Fibroblast of skin of left quadriceps (primary cell): Measurements from ENCODE around the gene SHANK3.

Source experiments
- DNase-seq, 2 experiments: peaks; one replicate each; pipeline ENCODE4 v3.0.0-alpha.2; 2013; ENCODE audit warnings: low read depth in 2 of 2

SHANK3 gene

DNA sequence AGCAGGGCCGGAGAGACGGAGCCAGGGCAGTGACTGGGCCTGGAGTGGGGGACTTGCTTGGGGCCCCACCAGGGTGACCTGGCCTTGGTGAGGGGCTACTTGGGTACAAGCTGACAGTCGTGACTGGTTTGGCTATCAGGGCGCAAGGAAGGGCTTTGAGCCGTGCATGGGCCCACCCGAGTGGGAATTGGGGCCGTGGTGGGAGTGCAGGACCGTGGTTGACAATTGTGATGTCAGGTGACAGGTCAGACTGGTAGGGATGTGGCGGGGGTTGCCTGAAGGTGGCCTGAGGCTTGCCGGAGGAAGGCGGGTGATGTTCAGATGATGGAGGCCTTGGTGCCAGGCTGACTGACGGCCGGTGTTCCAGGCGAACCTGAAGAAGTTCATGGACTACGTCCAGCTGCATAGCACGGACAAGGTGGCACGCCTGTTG lies 5.6 kb downstream of the SHANK3 start:
- DNase-seq, result no peak

GRCh38 chr22:50678651-50679521 lies 6.3 kb downstream of the SHANK3 start:
- DNase-seq, result no peak

GRCh38 chr22:50683086-50683993 lies 10.7 kb downstream of the SHANK3 start:
- no peak for DNase-seq

DNA sequence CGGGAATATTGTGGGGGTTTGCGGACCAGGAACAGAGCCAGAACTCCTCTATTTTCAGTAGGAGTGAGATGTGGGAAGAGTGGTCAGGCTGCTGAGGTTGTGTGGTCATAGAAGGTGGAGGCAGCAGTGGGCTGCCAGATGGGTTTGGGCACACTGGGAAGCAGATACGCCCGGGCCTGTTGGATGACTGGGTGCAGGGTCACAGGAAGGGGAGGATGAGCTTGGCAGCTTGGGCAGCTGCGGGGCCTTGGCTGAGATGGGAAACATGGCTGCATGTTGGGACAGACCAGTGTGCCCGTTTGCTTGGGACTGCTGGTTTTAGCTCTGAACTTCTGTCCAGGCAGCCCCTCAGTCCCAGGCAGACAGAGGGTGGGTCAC lies 11.4 kb downstream of the SHANK3 start:
- no peak for DNase-seq

DNA sequence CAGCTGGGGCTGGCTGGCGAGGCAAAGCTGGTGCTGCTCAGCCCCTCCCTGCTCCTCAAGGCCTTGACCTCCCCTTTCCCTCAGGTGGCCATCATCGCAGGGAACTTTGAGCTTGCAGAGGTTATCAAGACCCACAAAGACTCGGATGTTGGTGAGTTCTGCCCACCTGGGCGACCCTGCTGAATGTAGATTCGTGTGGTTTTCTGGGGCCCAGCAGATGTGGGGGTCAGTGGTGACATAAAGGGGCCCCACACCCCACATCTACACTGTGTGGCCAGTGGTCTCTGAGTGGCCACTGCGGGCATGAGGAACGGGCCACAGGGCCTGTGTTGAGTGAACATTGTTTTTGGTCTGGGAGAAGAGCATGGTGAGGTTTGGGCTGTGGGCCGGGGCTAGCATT lies 11.9 kb downstream of the SHANK3 start:
- no peak for DNase-seq

GRCh38 chr22:50684986-50685385 lies 12.4 kb downstream of the SHANK3 start:
- peak; percentile 20 to 23 for DNase-seq

GRCh38 chr22:50686794-50687193 lies 14.2 kb downstream of the SHANK3 start:
- no peak for DNase-seq

GRCh38 chr22:50687829-50688228 lies 15.2 kb downstream of the SHANK3 start:
- no peak for DNase-seq

GRCh38 chr22:50688448-50688847 lies 15.8 kb downstream of the SHANK3 start:
- no peak for DNase-seq

GRCh38 chr22:50691521-50691920 lies 18.9 kb downstream of the SHANK3 start:
- no peak for DNase-seq

GRCh38 chr22:50693462-50693861 lies 20.8 kb downstream of the SHANK3 start:
- no peak for DNase-seq

- DNase-seq, result no peak
Measured at GRCh38 chr22:50694099-50694605, 21.5 kb downstream of the SHANK3 start.

DNA sequence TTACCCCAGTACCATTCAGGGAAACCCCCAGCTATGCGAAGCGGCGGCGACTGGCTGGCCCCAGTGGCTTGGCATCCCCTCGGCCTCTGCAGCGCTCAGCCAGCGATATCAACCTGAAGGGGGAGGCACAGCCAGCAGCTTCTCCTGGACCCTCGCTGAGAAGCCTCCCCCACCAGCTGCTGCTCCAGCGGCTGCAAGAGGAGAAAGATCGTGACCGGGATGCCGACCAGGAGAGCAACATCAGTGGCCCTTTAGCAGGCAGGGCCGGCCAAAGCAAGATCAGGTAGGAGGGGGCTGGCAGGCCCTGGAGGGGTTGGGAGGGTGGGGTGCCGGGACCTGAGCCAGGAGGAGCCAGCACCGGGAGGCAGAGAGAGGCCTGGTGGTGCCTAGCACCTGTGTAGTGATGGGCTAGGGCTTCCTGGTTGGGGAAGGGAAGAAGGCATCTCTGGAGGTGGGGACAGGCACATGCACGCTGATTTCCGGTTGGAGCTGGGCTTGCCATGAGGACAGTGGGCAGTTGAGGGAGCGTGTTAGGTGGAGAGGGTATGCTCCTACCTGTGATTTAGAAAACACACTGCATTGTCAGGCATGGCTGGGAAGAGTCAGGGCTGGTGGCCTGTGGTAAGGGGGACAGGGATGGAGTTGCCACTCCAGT lies 22.3 kb downstream of the SHANK3 start:
- no peak for DNase-seq

- DNase-seq, result no peak
Measured at GRCh38 chr22:50695421-50696250, 23.0 kb downstream of the SHANK3 start.

DNA sequence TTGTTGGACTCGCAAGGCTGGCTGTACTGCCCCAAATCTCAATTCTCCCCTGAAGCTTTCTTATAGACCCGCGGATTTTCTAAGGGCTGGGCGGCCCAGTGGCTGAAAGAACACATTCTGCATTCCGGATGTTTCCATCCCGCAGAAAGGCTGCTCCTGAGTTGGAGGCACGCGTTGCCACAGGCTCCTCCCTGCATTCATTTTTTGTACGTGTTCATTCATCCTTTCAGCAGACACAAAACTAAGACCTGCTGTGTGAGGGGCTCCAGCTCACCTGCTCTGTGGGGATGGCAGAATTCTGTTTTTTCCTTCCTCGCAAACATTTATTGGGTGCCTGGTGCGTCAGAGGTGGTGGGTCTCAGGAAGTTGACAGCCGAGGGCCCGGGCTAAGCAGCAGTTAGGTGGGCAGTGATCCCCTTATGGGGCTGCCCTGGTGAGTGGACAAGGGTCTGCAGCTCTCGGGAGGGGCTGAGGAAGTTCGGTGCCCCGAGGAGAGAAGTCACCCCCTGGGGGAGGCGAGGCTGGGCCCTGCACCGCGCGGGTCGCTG lies 23.7 kb downstream of the SHANK3 start:
- DNase-seq, result no peak

- no peak for DNase-seq
Measured at GRCh38 chr22:50696799-50697561, 24.4 kb downstream of the SHANK3 start.

- no peak for DNase-seq
Measured at GRCh38 chr22:50697667-50698506, 25.3 kb downstream of the SHANK3 start.

DNA sequence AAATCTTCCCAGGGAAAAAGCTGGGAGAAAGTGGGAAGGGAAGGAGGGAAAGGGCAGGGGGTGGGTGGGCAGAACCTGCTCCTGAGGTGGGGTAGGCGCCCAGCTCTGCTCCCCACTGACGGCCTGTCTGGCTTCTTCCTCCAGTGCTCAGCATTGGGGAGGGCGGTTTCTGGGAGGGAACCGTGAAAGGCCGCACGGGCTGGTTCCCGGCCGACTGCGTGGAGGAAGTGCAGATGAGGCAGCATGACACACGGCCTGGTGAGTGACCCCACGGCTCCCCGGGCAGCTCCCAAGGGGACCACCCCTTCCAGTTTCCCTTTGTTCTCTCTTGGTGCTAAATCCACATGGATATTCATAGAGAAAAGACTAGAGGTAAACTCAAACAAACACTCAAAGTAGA lies 25.9 kb downstream of the SHANK3 start:
- no peak for DNase-seq
